ENCODE measurements around the gene HYAL2. TPM values are rescaled to one million over a fixed set of nuclear protein-coding genes. Genes with fewer than 3 reads are reported as not detected.

The HYAL2 gene
- total and polyA plus RNA-seq, 9 of the 15 experiments (the other 6 are each of a cell fraction or from before 2014, with no cell fraction given) = 0.36 to 22.7 (median 11.4) TPM; not detected in 1

GRCh38 chr3:50327129-50327528 lies 4.6 kb upstream of the HYAL2 start (continued):
- TF ChIP-seq, protein P1, sequence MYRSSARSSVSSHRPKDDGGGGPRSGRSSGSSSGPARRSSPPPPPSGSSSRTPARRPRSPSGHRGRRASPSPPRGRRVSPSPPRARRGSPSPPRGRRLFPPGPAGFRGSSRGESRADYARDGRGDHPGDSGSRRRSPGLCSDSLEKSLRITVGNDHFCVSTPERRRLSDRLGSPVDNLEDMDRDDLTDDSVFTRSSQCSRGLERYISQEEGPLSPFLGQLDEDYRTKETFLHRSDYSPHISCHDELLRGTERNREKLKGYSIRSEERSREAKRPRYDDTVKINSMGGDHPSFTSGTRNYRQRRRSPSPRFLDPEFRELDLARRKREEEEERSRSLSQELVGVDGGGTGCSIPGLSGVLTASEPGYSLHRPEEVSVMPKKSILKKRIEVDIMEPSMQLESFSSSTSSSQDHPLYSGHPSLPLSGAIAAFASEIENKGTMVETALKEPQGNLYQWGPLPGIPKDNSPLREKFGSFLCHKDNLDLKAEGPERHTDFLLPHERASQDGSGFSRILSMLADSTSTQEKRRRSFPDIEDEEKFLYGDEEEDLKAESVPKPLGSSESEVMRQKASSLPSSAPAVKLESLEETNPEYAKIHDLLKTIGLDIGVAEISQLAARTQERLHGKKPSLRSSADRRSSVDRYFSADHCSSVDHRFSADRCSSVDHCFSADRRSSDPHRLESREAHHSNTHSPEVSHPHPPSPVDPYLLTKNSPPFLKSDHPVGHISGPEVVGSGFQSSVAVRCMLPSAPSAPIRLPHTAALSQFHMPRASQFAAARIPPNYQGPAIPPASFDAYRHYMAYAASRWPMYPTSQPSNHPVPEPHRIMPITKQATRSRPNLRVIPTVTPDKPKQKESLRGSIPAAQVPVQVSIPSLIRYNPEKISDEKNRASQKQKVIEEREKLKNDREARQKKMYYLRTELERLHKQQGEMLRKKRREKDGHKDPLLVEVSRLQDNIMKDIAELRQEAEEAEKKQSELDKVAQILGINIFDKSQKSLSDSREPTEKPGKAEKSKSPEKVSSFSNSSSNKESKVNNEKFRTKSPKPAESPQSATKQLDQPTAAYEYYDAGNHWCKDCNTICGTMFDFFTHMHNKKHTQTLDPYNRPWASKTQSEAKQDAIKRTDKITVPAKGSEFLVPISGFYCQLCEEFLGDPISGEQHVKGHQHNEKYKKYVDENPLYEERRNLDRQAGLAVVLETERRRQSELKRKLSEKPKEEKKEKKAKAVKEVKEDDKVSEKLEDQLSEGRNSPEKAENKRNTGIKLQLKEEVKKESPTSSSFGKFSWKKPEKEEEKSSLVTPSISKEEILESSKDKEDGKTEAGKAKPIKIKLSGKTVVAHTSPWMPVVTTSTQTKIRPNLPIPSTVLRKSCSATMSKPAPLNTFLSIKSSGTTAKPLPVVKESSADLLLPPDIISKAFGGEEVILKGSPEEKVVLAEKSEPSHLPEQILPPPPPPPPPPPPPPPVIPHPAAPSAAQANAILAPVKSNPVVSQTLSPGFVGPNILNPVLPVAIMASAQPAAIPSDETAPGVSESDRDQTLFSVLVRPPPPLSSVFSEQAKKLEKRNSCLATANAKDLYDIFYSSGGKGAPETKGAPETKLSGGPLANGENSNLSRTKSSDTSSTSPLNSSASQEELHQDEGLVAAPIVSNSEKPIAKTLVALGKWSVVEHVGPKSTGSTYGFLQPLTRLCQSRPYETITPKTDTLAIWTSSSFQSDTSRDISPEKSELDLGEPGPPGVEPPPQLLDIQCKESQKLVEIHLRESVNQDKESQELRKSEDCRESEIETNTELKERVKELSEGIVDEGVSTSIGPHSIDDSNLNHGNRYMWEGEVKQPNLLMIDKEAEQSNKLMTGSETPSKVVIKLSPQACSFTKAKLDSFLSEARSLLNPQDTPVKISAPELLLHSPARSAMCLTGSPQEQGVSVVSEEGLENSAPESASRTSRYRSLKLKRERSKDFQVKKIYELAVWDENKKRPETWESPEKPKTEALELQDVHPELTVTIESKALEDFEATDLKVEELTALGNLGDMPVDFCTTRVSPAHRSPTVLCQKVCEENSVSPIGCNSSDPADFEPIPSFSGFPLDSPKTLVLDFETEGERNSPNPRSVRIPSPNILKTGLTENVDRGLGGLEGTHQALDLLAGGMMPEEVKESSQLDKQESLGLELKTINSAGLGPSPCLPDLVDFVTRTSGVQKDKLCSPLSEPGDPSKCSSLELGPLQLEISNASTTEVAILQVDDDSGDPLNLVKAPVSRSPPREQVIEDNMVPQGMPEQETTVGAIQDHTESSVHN (IDR thresholded peaks at IDR 0.05; ENCODE audit: borderline replicate concordance in 1 of 2, low read depth in 1 of 2) = no peak
- TF ChIP-seq SNIP1 (IDR thresholded peaks at IDR 0.05; ENCODE audit: low read depth) (no peak), CHCHD3 (CRISPR knock-in tag; IDR thresholded peaks at IDR 0.05) (no peak), STAT5B (CRISPR knock-in tag; IDR thresholded peaks at IDR 0.05) (no peak), E4F1 (CRISPR knock-in tag; IDR thresholded peaks at IDR 0.05; ENCODE audit: borderline replicate concordance) (no peak)
